ENCODE results near the gene TIMM44. TPM values are rescaled to one million over a fixed set of nuclear protein-coding genes. Genes with fewer than 3 reads are reported as not detected.

TIMM44 gene
- total and polyA plus RNA-seq, 10 of the 15 experiments (the other 5 are each of a cell fraction or from before 2014, with no cell fraction given), result 6.6 to 90.7 (median 57.6) TPM

- no peak for TF ChIP-seq ZBTB11 (CRISPR knock-in tag; IDR thresholded peaks at IDR 0.05)
- no peak for TF ChIP-seq NRF1 (conservative IDR thresholded peaks at IDR 0.05; ENCODE audit: low read depth, low read length)
- TF ChIP-seq NFXL1 (IDR thresholded peaks at IDR 0.05; ENCODE audit: borderline replicate concordance), result no peak
- no peak for TF ChIP-seq HDGF (IDR thresholded peaks at IDR 0.05)
- no peak for TF ChIP-seq NBN (IDR thresholded peaks at IDR 0.05)
- TF ChIP-seq ZSCAN29 (IDR thresholded peaks at IDR 0.05), result no peak
- no peak for TF ChIP-seq ZNF384 (IDR thresholded peaks at IDR 0.05; ENCODE audit: borderline replicate concordance, low read depth, low read length)
- TF ChIP-seq CEBPB (IDR thresholded peaks at IDR 0.05; ENCODE audit: borderline replicate concordance in 1 of 2, low read depth in 2 of 2, low read length in 2 of 2), result no peak
- no peak for TF ChIP-seq TARDBP (IDR thresholded peaks at IDR 0.05; ENCODE audit: borderline replicate concordance)
- TF ChIP-seq USF1 (IDR thresholded peaks at IDR 0.05; ENCODE audit: borderline replicate concordance, extremely low read length, insufficient read depth, low read depth, low read length), result no peak
- TF ChIP-seq MXI1 (IDR thresholded peaks at IDR 0.05; ENCODE audit: low read depth, low read length), result no peak
Measured at GRCh38 chr19:7897292-7897691, 46.2 kb downstream of the TIMM44 start (continued).

All from GM12878 (cell line).